T-cell (primary cell): ENCODE data around the gene POLR2L. TPM values are rescaled to one million over a fixed set of nuclear protein-coding genes. Genes with fewer than 3 reads are reported as not detected.

Experiments
- ATAC-seq, 4 experiments: fragments of 200-7000 bp in 3 of 4; fragments of 150-1000 bp in 1 of 4; cut with Tn5 transposase; replicated peaks in 1 of 4; 1 replicate in 3 of 4; 2 replicates in 1 of 4; pipeline ENCODE4 v1.10.0; 2021; ENCODE audit warnings: moderate library complexity in 3 of 4, mild to moderate bottlenecking in 2 of 4, moderate number of reproducible peaks in 1 of 4
- CTCF ChIA-PET, 2 donors: fragments of 300-600 bp; sonication (Branson Sonifier 250); formaldehyde crosslinking; loops; one replicate each; lab custom pipeline; 2022; ENCODE audit warnings: antibody characterized with exemption in 2 of 2; lab: Charles Lee
- POLR2A ChIA-PET, 2 donors: fragments of 300-600 bp; sonication (Branson Sonifier 250); formaldehyde crosslinking; loops; one replicate each; lab custom pipeline; 2022; ENCODE audit warnings: antibody characterized with exemption in 2 of 2; lab: Charles Lee
- DNase-seq, 35 experiments: peaks; one replicate each; pipeline versions ENCODE4 v3.0.0 to v3.0.0-alpha.2; 2013 to 2023
- H3K27ac ChIP-seq: one replicate; pipeline ENCODE4 v1.5.1; 2013; ENCODE audit warnings: low read length
- H3K27me3 ChIP-seq, 2 experiments: replicated peaks in 1 of 2; 1 replicate in 1 of 2; 2 replicates in 1 of 2; pipeline versions ENCODE4 v1.6.1 to v1.7.0; 2013; ENCODE audit warnings: low read length in 1 of 2, mixed read lengths in 1 of 2; ENCODE audit not compliant: control insufficient read depth in 2 of 2, insufficient read depth in 2 of 2; ENCODE audit errors: extremely low read depth in 1 of 2
- H3K36me3 ChIP-seq, 2 donors: 1 replicate in 1 of 2; 2 replicates in 1 of 2; pipeline versions ENCODE4 v1.6.1 to v1.7.0; 2013; ENCODE audit warnings: low read length in 1 of 2; ENCODE audit not compliant: control insufficient read depth in 2 of 2, insufficient read depth in 1 of 2; ENCODE audit errors: extremely low read depth in 1 of 2
- H3K4me1 ChIP-seq, 2 experiments: 1 replicate in 1 of 2; 2 replicates in 1 of 2; pipeline versions ENCODE4 v1.6.1 to v1.7.0; 2013; ENCODE audit warnings: low read length in 2 of 2, mixed read lengths in 1 of 2; ENCODE audit not compliant: insufficient read depth in 2 of 2, control insufficient read depth in 1 of 2; ENCODE audit errors: extremely low read depth in 1 of 2
- H3K4me3 ChIP-seq, 2 donors: 1 replicate in 1 of 2; 2 replicates in 1 of 2; pipeline versions ENCODE4 v1.5.1 to v1.7.0; 2013; ENCODE audit warnings: mild to moderate bottlenecking in 2 of 2, low read length in 1 of 2, moderate library complexity in 1 of 2; ENCODE audit not compliant: control insufficient read depth in 1 of 2; ENCODE audit errors: extremely low read depth in 1 of 2
- H3K9me3 ChIP-seq: 2 replicates; pipeline ENCODE4 v1.7.0; 2013
- H3K27ac Mint-ChIP-seq, 2 donors: one replicate each; pipeline ENCODE4 v1.8.0; 2020 to 2021; ENCODE audit warnings: mild to moderate bottlenecking in 2 of 2, mixed read lengths in 2 of 2
- H3K27me3 Mint-ChIP-seq, 2 donors: one replicate each; pipeline ENCODE4 v1.8.0; 2021 to 2022; ENCODE audit warnings: mixed read lengths in 2 of 2
- H3K36me3 Mint-ChIP-seq: one replicate; pipeline ENCODE4 v1.8.0; 2021; ENCODE audit warnings: mixed read lengths
- H3K4me1 Mint-ChIP-seq, 3 donors: one replicate each; pipeline ENCODE4 v1.8.0; 2020 to 2022; ENCODE audit warnings: mixed read lengths in 3 of 3, mild to moderate bottlenecking in 1 of 3
- H3K4me3 Mint-ChIP-seq, 3 donors: one replicate each; pipeline ENCODE4 v1.8.0; 2020 to 2022; ENCODE audit warnings: mild to moderate bottlenecking in 3 of 3, mixed read lengths in 3 of 3, moderate library complexity in 3 of 3
- H3K9me3 Mint-ChIP-seq, 3 donors: one replicate each; pipeline ENCODE4 v1.8.0; 2020 to 2022; ENCODE audit warnings: mixed read lengths in 3 of 3
- WGBS: methylation state at CpG from one replicate; pipeline ENCODE4 v1.1.5; 2013; ENCODE audit warnings: missing lambda C conversion rate; ENCODE audit not compliant: insufficient coverage; 5-methylcytosine and 5-hydroxymethylcytosine counted together
- total RNA-seq, 35 experiments: library from RNA in 6 of 35; stranded (reverse) in 6 of 35; fragments of 120-200 nt in 1 of 35; gene quantifications; one replicate each; pipeline versions ENCODE4 v1.2.1 to v1.2.4 and lab custom pipeline; 2013 to 2026

The POLR2L gene
- total RNA-seq, 5 donors from 2014 or later (not counting 1 experiment from before 2014, with no cell fraction given), result 34.2 to 73.9 (median 68.7) TPM

GRCh38 chr11:871472-871871, 29.1 kb upstream of the POLR2L start:
- 85% methylated on average over 9 of the region's 9 CpGs for WGBS
- no peak overlapping the region for H3K27ac ChIP-seq
- H3K36me3 Mint-ChIP-seq, result peaks cover 13% of the 10 kb centered on the region
- H3K27ac Mint-ChIP-seq, result no peak overlapping the region
- H3K4me3 ChIP-seq, result no peak overlapping the region
- ChIA-PET POLR2A (no interaction called here), CTCF (no interaction called here)
- no peaks in the 10 kb centered on the region for H3K4me1 Mint-ChIP-seq
- ATAC-seq (no peak), DNase-seq (no peak)
- H3K27me3 ChIP-seq, result no peaks in the 10 kb centered on the region
- H3K36me3 ChIP-seq, result peaks cover 5 to 6% of the 10 kb centered on the region in 2 donors
- no peak overlapping the region for H3K4me3 Mint-ChIP-seq
- H3K4me1 ChIP-seq, result no peaks in the 10 kb centered on the region
- H3K27me3 Mint-ChIP-seq, result no peaks in the 10 kb centered on the region
- H3K9me3 ChIP-seq, result no peaks in the 10 kb centered on the region
- H3K9me3 Mint-ChIP-seq, result no peaks in the 10 kb centered on the region

- Mint-ChIP-seq H3K4me1 (no peaks in the 10 kb centered on the region), H3K9me3 (no peaks in the 10 kb centered on the region), H3K27me3 (no peaks in the 10 kb centered on the region), H3K36me3 (peaks cover 6% of the 10 kb centered on the region), H3K4me3 (no peak overlapping the region), H3K27ac (no peak overlapping the region)
- ChIA-PET POLR2A (no interaction called here), CTCF (no interaction called here)
- Histone ChIP-seq H3K27me3 (no peaks in the 10 kb centered on the region), H3K9me3 (no peaks in the 10 kb centered on the region), H3K4me1 (no peaks in the 10 kb centered on the region), H3K27ac (no peak overlapping the region), H3K4me3 (no peak overlapping the region), H3K36me3 (peaks cover 5 to 6% of the 10 kb centered on the region in 2 donors)
- no peak for ATAC-seq
- DNase-seq, result no peak
- WGBS, result 100% methylated on average over 4 of the region's 8 CpGs
These were observed 28.1 kb upstream of the POLR2L start for GRCh38 chr11:870418-870817.

- peaks cover 5% of the 10 kb centered on the region for H3K36me3 Mint-ChIP-seq
- Histone ChIP-seq H3K27me3 (no peaks in the 10 kb centered on the region), H3K4me1 (no peaks in the 10 kb centered on the region), H3K9me3 (no peaks in the 10 kb centered on the region), H3K36me3 (peaks cover 5 to 6% of the 10 kb centered on the region in 2 donors), H3K4me3 (no peak overlapping the region), H3K27ac (no peak overlapping the region)
- 96% methylated on average over 3 of the region's 8 CpGs for WGBS
- POLR2A ChIA-PET, result no interaction called here
- no peaks in the 10 kb centered on the region for H3K4me1 Mint-ChIP-seq
- CTCF ChIA-PET, result no interaction called here
- ATAC-seq (no peak), DNase-seq (no peak)
- no peaks in the 10 kb centered on the region for H3K27me3 Mint-ChIP-seq
- H3K9me3 Mint-ChIP-seq, result no peaks in the 10 kb centered on the region
- no peak overlapping the region for H3K27ac Mint-ChIP-seq
- H3K4me3 Mint-ChIP-seq, result no peak overlapping the region
These were observed 27.7 kb upstream of the POLR2L start for GRCh38 chr11:870127-870413.

GRCh38 chr11:869399-870126, 27.2 kb upstream of the POLR2L start:
- POLR2A ChIA-PET, result no interaction called here
- DNase-seq, result no peak

GRCh38 chr11:868802-869201, 26.5 kb upstream of the POLR2L start:
- DNase-seq (no peak), ATAC-seq (no peak)
- H3K9me3 ChIP-seq, result no peaks in the 10 kb centered on the region
- 93% methylated on average over 9 of the region's 12 CpGs for WGBS
- H3K36me3 Mint-ChIP-seq, result peaks cover 4% of the 10 kb centered on the region
- POLR2A ChIA-PET, result no interaction called here
- no peaks in the 10 kb centered on the region for H3K9me3 Mint-ChIP-seq
- H3K36me3 ChIP-seq, result peaks cover 2 to 5% of the 10 kb centered on the region in 2 donors
- no peaks in the 10 kb centered on the region for H3K27me3 Mint-ChIP-seq
- no peaks in the 10 kb centered on the region for H3K4me1 Mint-ChIP-seq
- no peak overlapping the region for H3K4me3 ChIP-seq
- CTCF ChIA-PET, result no interaction called here
- H3K4me1 ChIP-seq, result no peaks in the 10 kb centered on the region
- no peaks in the 10 kb centered on the region for H3K27me3 ChIP-seq
- no peak overlapping the region for H3K27ac ChIP-seq
- no peak overlapping the region for H3K27ac Mint-ChIP-seq
- H3K4me3 Mint-ChIP-seq, result no peak overlapping the region

More at GRCh38 chr11:869399-870126, 27.2 kb upstream of the POLR2L start:
- Mint-ChIP-seq H3K9me3 (no peaks in the 10 kb centered on the region), H3K36me3 (peaks cover 5% of the 10 kb centered on the region), H3K27ac (no peak overlapping the region), H3K4me1 (no peaks in the 10 kb centered on the region), H3K27me3 (no peaks in the 10 kb centered on the region), H3K4me3 (no peak overlapping the region)
- no peaks in the 10 kb centered on the region for H3K4me1 ChIP-seq
- H3K27ac ChIP-seq, result no peak overlapping the region
- WGBS, result 96% methylated on average over 18 of the region's 25 CpGs
- no peaks in the 10 kb centered on the region for H3K27me3 ChIP-seq
- no peaks in the 10 kb centered on the region for H3K9me3 ChIP-seq
- no peak overlapping the region for H3K4me3 ChIP-seq
- H3K36me3 ChIP-seq, result peaks cover 3 to 5% of the 10 kb centered on the region in 2 donors
- CTCF ChIA-PET, result no interaction called here
- no peak for ATAC-seq

GRCh38 chr11:868394-868793, 26.1 kb upstream of the POLR2L start:
- Histone ChIP-seq H3K4me1 (no peaks in the 10 kb centered on the region), H3K27me3 (no peaks in the 10 kb centered on the region), H3K9me3 (no peaks in the 10 kb centered on the region), H3K36me3 (peaks cover 2 to 5% of the 10 kb centered on the region in 2 donors), H3K4me3 (no peak overlapping the region), H3K27ac (no peak overlapping the region)
- WGBS, result 92% methylated on average over 15 of the region's 17 CpGs
- no peak overlapping the region for H3K27ac Mint-ChIP-seq
- H3K4me3 Mint-ChIP-seq, result no peak overlapping the region
- ATAC-seq (no peak), DNase-seq (no peak)
- no peaks in the 10 kb centered on the region for H3K9me3 Mint-ChIP-seq
- H3K36me3 Mint-ChIP-seq, result no peaks in the 10 kb centered on the region
- no peaks in the 10 kb centered on the region for H3K4me1 Mint-ChIP-seq
- no peaks in the 10 kb centered on the region for H3K27me3 Mint-ChIP-seq
- ChIA-PET CTCF (no interaction called here), POLR2A (interaction anchor here in 1 of 2 donors (0.6 kb wide), 1 partner anchor 10 kb away, joined by 7 read pairs; no protein-coding TSS in a partner anchor)
